ENCODE measurements around the gene ANXA1.

Gene ANXA1

GRCh38 chr9:73155968-73156864, 4.6 kb downstream of the ANXA1 start:
- Histone ChIP-seq H4K5ac (ENCODE audit: low read length) (no peak overlapping the region), H3K23ac (ENCODE audit: low read length) (no peak overlapping the region), H2BK5ac (ENCODE audit: low read length) (no peak overlapping the region), H3K36me3 (ENCODE audit: control insufficient read depth, insufficient read depth, low read length) (no peaks in the 10 kb centered on the region), H2AK5ac (ENCODE audit: low read length) (no peak overlapping the region), H3K9ac (ENCODE audit: low read length) (no peak overlapping the region), H3K4me3 (ENCODE audit: low read length) (no peak overlapping the region), H3K4me2 (ENCODE audit: low read length) (no peak overlapping the region), H3K4ac (ENCODE audit: low read depth, low read length) (no peak overlapping the region), H3K79me1 (ENCODE audit: low read length) (no peaks in the 10 kb centered on the region), H3K56ac (ENCODE audit: low read length) (no peak overlapping the region), H3K27ac (ENCODE audit: low read depth, low read length) (no peak overlapping the region), H4K8ac (ENCODE audit: low read depth, low read length) (no peak overlapping the region), H3K79me2 (ENCODE audit: control insufficient read depth, insufficient read depth, low read length) (no peaks in the 10 kb centered on the region), H3K27me3 (ENCODE audit: insufficient read depth, low read length, poor library complexity) (no peaks in the 10 kb centered on the region), H2BK15ac (replicated peaks; ENCODE audit: low read depth) (no peak overlapping the region), H3K4me1 (ENCODE audit: control insufficient read depth, low read depth, low read length) (no peaks in the 10 kb centered on the region), H3K18ac (ENCODE audit: low read length) (no peak overlapping the region), H2BK120ac (ENCODE audit: low read depth, low read length) (no peak overlapping the region)
- no CpG with 5 or more reads among the region's 4 CpGs for whole genome bisulfite sequencing (ENCODE audit: extremely low coverage, insufficient coverage, low lambda C conversion rate)
- DNase-seq: no peak

GRCh38 chr9:73156865-73157187, 5.2 kb downstream of the ANXA1 start:
- no peak for DNase-seq
- no peak overlapping the region for H3K56ac ChIP-seq (ENCODE audit: low read length)
- H4K8ac ChIP-seq (ENCODE audit: low read depth, low read length): no peak overlapping the region
- H3K4me1 ChIP-seq (ENCODE audit: control insufficient read depth, low read depth, low read length): no peaks in the 10 kb centered on the region
- H3K4me2 ChIP-seq (ENCODE audit: low read length): no peak overlapping the region
- no peak overlapping the region for H3K4me3 ChIP-seq (ENCODE audit: low read length)
- no peak overlapping the region for H3K18ac ChIP-seq (ENCODE audit: low read length)
- no peak overlapping the region for H3K23ac ChIP-seq (ENCODE audit: low read length)
- no peaks in the 10 kb centered on the region for H3K79me2 ChIP-seq (ENCODE audit: control insufficient read depth, insufficient read depth, low read length)
- H2BK120ac ChIP-seq (ENCODE audit: low read depth, low read length): no peak overlapping the region
- H2BK15ac ChIP-seq (replicated peaks; ENCODE audit: low read depth): no peak overlapping the region
- H3K79me1 ChIP-seq (ENCODE audit: low read length): no peaks in the 10 kb centered on the region
- no peak overlapping the region for H4K5ac ChIP-seq (ENCODE audit: low read length)
- H3K9ac ChIP-seq (ENCODE audit: low read length): no peak overlapping the region
- H3K4ac ChIP-seq (ENCODE audit: low read depth, low read length): no peak overlapping the region
- no peak overlapping the region for H3K27ac ChIP-seq (ENCODE audit: low read depth, low read length)
- no peak overlapping the region for H2AK5ac ChIP-seq (ENCODE audit: low read length)
- H3K36me3 ChIP-seq (ENCODE audit: control insufficient read depth, insufficient read depth, low read length): no peaks in the 10 kb centered on the region
- H2BK5ac ChIP-seq (ENCODE audit: low read length): no peak overlapping the region
- no peaks in the 10 kb centered on the region for H3K27me3 ChIP-seq (ENCODE audit: insufficient read depth, low read length, poor library complexity)

- H2AK5ac ChIP-seq (ENCODE audit: low read length): no peak overlapping the region
- H2BK120ac ChIP-seq (ENCODE audit: low read depth, low read length): no peak overlapping the region
- H3K79me1 ChIP-seq (ENCODE audit: low read length): no peaks in the 10 kb centered on the region
- H3K4me1 ChIP-seq (ENCODE audit: control insufficient read depth, low read depth, low read length): no peaks in the 10 kb centered on the region
- H3K27ac ChIP-seq (ENCODE audit: low read depth, low read length): no peak overlapping the region
- no peak overlapping the region for H3K4ac ChIP-seq (ENCODE audit: low read depth, low read length)
- H3K23ac ChIP-seq (ENCODE audit: low read length): no peak overlapping the region
- H4K5ac ChIP-seq (ENCODE audit: low read length): no peak overlapping the region
- H4K8ac ChIP-seq (ENCODE audit: low read depth, low read length): no peak overlapping the region
- no peaks in the 10 kb centered on the region for H3K36me3 ChIP-seq (ENCODE audit: control insufficient read depth, insufficient read depth, low read length)
- DNase-seq: no peak
- H3K56ac ChIP-seq (ENCODE audit: low read length): no peak overlapping the region
- no peak overlapping the region for H3K9ac ChIP-seq (ENCODE audit: low read length)
- no peak overlapping the region for H2BK15ac ChIP-seq (replicated peaks; ENCODE audit: low read depth)
- H3K4me3 ChIP-seq (ENCODE audit: low read length): no peak overlapping the region
- H3K4me2 ChIP-seq (ENCODE audit: low read length): no peak overlapping the region
- H3K27me3 ChIP-seq (ENCODE audit: insufficient read depth, low read length, poor library complexity): no peaks in the 10 kb centered on the region
- WGBS (ENCODE audit: extremely low coverage, insufficient coverage, low lambda C conversion rate): no CpG with 5 or more reads among the region's 2 CpGs
- H3K18ac ChIP-seq (ENCODE audit: low read length): no peak overlapping the region
- no peaks in the 10 kb centered on the region for H3K79me2 ChIP-seq (ENCODE audit: control insufficient read depth, insufficient read depth, low read length)
- H2BK5ac ChIP-seq (ENCODE audit: low read length): no peak overlapping the region
Measured at GRCh38 chr9:73157811-73158210, 6.1 kb downstream of the ANXA1 start.

GRCh38 chr9:73158723-73159122, 7.1 kb downstream of the ANXA1 start:
- WGBS (ENCODE audit: extremely low coverage, insufficient coverage, low lambda C conversion rate): no CpG with 5 or more reads among the region's 6 CpGs

GRCh38 chr9:73160868-73161267, 9.2 kb downstream of the ANXA1 start:
- Histone ChIP-seq H3K9ac (ENCODE audit: low read length) (no peak overlapping the region), H3K23ac (ENCODE audit: low read length) (no peak overlapping the region), H3K79me2 (ENCODE audit: control insufficient read depth, insufficient read depth, low read length) (no peaks in the 10 kb centered on the region), H2BK15ac (replicated peaks; ENCODE audit: low read depth) (no peak overlapping the region), H3K4ac (ENCODE audit: low read depth, low read length) (no peak overlapping the region), H4K5ac (ENCODE audit: low read length) (no peak overlapping the region), H3K27me3 (ENCODE audit: insufficient read depth, low read length, poor library complexity) (no peaks in the 10 kb centered on the region), H4K8ac (ENCODE audit: low read depth, low read length) (no peak overlapping the region), H3K27ac (ENCODE audit: low read depth, low read length) (no peak overlapping the region), H3K4me2 (ENCODE audit: low read length) (no peak overlapping the region), H2BK5ac (ENCODE audit: low read length) (no peak overlapping the region), H3K56ac (ENCODE audit: low read length) (no peak overlapping the region), H3K4me3 (ENCODE audit: low read length) (no peak overlapping the region), H2AK5ac (ENCODE audit: low read length) (no peak overlapping the region), H3K36me3 (ENCODE audit: control insufficient read depth, insufficient read depth, low read length) (no peaks in the 10 kb centered on the region), H2BK120ac (ENCODE audit: low read depth, low read length) (no peak overlapping the region), H3K4me1 (ENCODE audit: control insufficient read depth, low read depth, low read length) (no peaks in the 10 kb centered on the region), H3K79me1 (ENCODE audit: low read length) (no peaks in the 10 kb centered on the region), H3K18ac (ENCODE audit: low read length) (no peak overlapping the region)
- no peak for DNase-seq
- no CpG with 5 or more reads among the region's 5 CpGs for WGBS (ENCODE audit: extremely low coverage, insufficient coverage, low lambda C conversion rate)

More at GRCh38 chr9:73158723-73159122, 7.1 kb downstream of the ANXA1 start:
- H3K18ac ChIP-seq (ENCODE audit: low read length): no peak overlapping the region
- no peak overlapping the region for H3K56ac ChIP-seq (ENCODE audit: low read length)
- no peak overlapping the region for H3K4me2 ChIP-seq (ENCODE audit: low read length)
- H3K27ac ChIP-seq (ENCODE audit: low read depth, low read length): no peak overlapping the region
- no peak overlapping the region for H4K8ac ChIP-seq (ENCODE audit: low read depth, low read length)
- H2BK120ac ChIP-seq (ENCODE audit: low read depth, low read length): no peak overlapping the region
- H3K79me1 ChIP-seq (ENCODE audit: low read length): no peaks in the 10 kb centered on the region
- no peak overlapping the region for H3K4me3 ChIP-seq (ENCODE audit: low read length)
- H3K4ac ChIP-seq (ENCODE audit: low read depth, low read length): no peak overlapping the region
- no peak overlapping the region for H4K5ac ChIP-seq (ENCODE audit: low read length)
- no peak overlapping the region for H2BK5ac ChIP-seq (ENCODE audit: low read length)
- no peaks in the 10 kb centered on the region for H3K36me3 ChIP-seq (ENCODE audit: control insufficient read depth, insufficient read depth, low read length)
- no peaks in the 10 kb centered on the region for H3K79me2 ChIP-seq (ENCODE audit: control insufficient read depth, insufficient read depth, low read length)
- no peak overlapping the region for H3K23ac ChIP-seq (ENCODE audit: low read length)
- H2BK15ac ChIP-seq (replicated peaks; ENCODE audit: low read depth): no peak overlapping the region
- H3K4me1 ChIP-seq (ENCODE audit: control insufficient read depth, low read depth, low read length): no peaks in the 10 kb centered on the region
- no peak overlapping the region for H2AK5ac ChIP-seq (ENCODE audit: low read length)
- no peak overlapping the region for H3K9ac ChIP-seq (ENCODE audit: low read length)
- H3K27me3 ChIP-seq (ENCODE audit: insufficient read depth, low read length, poor library complexity): no peaks in the 10 kb centered on the region
- no peak for DNase-seq
